HS-27A (cell line): ENCODE data around the gene ITGAX.
"Not testable (repeated sequence)": the region's sequence is repeated elsewhere in the genome, so short reads cannot be mapped to it uniquely, and the experiment has no call there.

ENCODE experiments used
- DNase-seq: peaks from one replicate; pipeline ENCODE4 v3.0.0-alpha.2; 2012; ENCODE audit warnings: low read depth, missing footprints

ITGAX gene

GRCh38 chr16:31354394-31355291 is at the start of gene ITGAX:
TSS of gene ITGAX (plus strand) at chr16:31355176. CDS start at chr16:31355255, 79 bp downstream.
- no peak for DNase-seq

GRCh38 chr16:31305219-31305618 is 49.8 kb upstream of the ITGAX start:
- no peak for DNase-seq

GRCh38 chr16:31308381-31308780 is 46.6 kb upstream of the ITGAX start:
- DNase-seq = not testable (repeated sequence)

- DNase-seq = no peak
Measured at GRCh38 chr16:31322500-31322899, 32.5 kb upstream of the ITGAX start.

GRCh38 chr16:31323959-31324629 is 30.9 kb upstream of the ITGAX start:
- no peak for DNase-seq

GRCh38 chr16:31325171-31325570 is 29.8 kb upstream of the ITGAX start:
- DNase-seq = no peak

GRCh38 chr16:31327646-31328225 is 27.2 kb upstream of the ITGAX start:
- no peak for DNase-seq

GRCh38 chr16:31328322-31329052 is 26.5 kb upstream of the ITGAX start:
- DNase-seq = no peak

- DNase-seq = no peak
Measured at GRCh38 chr16:31329671-31330552, 25.1 kb upstream of the ITGAX start.

GRCh38 chr16:31330553-31330890 is 24.5 kb upstream of the ITGAX start:
- DNase-seq = no peak

GRCh38 chr16:31331141-31331764 is 23.7 kb upstream of the ITGAX start:
- no peak for DNase-seq

- DNase-seq = no peak
Measured at GRCh38 chr16:31331807-31332301, 23.1 kb upstream of the ITGAX start.

- DNase-seq = no peak
Measured at GRCh38 chr16:31332544-31332943, 22.4 kb upstream of the ITGAX start.

GRCh38 chr16:31333686-31334649 is 21.0 kb upstream of the ITGAX start:
- no peak for DNase-seq

GRCh38 chr16:31334934-31335333 is 20.0 kb upstream of the ITGAX start:
- no peak for DNase-seq

GRCh38 chr16:31335431-31335830 is 19.5 kb upstream of the ITGAX start:
- DNase-seq = no peak

GRCh38 chr16:31338166-31338685 is 16.8 kb upstream of the ITGAX start:
- not testable (repeated sequence) for DNase-seq

GRCh38 chr16:31344712-31345111 is 10.3 kb upstream of the ITGAX start:
- no peak for DNase-seq

GRCh38 chr16:31347445-31347844 is 7.5 kb upstream of the ITGAX start:
- DNase-seq = no peak
